A204.1 (cell line): ENCODE measurements around the gene SPNS2.

Experiments used
- FAIRE-seq: peaks from 2 replicates; lab custom pipeline; 2012; peaks lifted over from hg19 to GRCh38; lab: Jason Lieb, UNC

Gene SPNS2

DNA sequence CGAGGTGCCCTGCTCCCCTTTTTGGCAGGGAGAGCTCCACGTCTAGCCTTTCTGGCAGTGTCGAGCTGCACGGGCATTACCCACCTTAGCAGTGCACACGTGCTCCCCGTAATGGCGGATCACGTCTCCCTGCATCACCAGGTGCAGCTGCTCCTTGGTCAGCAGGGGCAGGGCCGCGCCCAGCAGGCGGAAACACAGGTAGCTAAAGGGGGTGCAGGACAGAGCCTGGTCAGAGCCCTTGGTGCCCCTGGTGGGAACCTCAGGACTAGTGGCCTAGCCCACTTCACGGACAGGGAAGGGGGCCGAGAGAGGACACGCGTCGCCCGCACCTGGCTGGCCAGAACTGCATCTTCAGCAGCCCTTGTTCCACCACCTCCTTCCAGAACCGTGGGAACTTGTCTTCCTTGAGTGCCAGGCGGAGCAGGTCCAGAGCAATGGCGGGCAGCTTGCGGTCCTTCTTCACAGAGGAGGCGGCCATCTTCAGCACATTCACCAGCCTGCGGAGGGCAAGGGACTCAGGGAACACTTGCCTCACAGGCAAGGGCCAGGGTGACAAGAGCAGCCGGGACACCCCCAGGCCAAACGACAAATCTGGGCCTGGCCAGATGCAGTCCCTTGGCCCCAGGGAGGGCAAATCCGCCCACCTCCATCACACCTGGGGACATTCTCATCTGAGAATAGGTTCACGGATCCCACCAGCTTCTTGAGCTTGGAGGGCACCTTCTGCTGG lies 53.3 kb downstream of the SPNS2 start:
- no peak for FAIRE-seq

DNA sequence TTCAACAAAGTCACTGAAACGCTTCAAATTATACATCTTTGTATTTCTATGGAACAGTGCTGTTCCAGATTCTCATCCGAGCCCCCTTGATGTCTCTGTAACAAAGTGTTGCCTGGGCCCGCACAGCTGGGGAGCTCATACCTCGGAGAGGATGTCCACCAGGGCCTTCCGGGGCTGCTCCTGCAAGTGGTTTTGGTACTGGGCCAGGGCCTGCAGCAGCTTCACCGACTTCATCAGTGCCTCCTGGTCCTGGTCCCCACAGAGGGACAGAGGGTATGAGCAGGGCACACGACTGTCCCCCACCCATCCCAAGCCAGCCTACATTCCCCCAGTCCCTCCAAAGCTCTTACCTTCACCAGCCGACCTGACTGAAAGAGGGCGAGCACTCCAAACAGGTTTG lies 55.0 kb downstream of the SPNS2 start:
- no peak for FAIRE-seq

DNA sequence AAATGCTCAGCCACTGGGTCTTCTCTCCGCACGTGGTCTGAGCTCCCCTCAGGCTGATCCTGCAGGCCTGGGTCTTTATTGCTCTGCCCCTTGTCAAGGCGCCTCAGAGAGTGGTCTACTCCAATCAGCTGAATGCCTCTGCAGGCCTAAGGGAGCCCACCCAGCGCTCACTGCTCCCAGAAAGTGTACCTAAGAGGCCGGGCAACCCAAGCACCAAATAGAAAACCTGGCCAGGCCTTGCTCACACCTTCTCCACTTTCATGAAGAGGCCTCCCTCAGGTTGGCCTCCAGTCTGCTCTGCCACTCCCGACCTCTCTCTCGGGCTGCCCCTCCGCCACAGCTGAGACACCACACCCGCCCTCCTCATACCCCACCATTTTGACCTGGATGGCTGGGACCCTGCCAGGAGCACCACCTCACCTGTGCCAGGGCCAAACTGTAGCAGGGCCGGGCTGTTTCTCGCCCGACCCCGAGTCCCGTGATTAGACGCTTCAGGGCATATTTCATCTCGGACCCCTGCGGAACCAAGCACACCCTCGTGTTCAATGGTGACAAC lies 55.8 kb downstream of the SPNS2 start:
- no peak for FAIRE-seq

DNA sequence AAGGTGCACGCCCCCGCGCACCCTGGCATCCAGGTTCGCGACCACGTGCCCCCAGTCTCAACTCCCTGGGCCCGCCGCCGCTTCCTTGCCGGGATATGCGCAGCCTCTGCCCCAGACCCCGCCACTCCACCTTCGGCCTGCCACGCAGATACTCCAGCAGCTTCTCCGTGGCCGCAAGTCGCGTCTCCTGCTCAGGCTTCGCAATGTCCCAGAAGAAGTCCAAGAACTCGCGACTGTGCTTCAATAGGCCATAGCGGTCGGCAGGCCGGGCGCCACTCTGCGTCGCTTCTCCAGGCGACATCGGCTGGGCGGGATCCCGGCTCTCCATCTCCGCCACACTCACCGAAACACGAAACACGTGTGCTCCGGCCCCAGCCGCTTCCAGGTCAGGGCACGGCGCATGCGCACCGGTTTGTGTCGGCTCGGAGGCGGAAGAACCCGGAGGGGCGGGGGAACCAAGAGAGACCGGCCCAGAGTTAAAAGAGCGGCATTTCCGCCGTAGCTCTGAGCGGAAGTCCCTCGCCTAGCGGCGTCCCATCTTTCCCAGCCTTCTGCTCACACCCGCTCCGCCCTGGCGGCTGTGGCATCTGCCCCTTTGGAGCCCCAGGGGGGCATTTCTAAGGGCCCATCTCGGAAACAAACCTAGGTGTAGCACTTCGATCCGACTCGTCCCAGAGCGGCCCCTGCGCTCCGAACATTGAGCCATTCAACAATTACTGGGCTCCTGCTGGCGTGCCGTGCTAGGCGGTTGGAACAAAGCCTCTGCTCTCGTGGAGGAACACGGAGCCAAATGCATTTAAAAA lies 56.5 kb downstream of the SPNS2 start, which contains the start of gene MYBBP1A:
Gene MYBBP1A, minus strand, starts transcription at position 388 of the 803 bp plus-strand sequence. Its CDS starts 60 bp downstream, at position 328.
- FAIRE-seq: peak; percentile 94

DNA sequence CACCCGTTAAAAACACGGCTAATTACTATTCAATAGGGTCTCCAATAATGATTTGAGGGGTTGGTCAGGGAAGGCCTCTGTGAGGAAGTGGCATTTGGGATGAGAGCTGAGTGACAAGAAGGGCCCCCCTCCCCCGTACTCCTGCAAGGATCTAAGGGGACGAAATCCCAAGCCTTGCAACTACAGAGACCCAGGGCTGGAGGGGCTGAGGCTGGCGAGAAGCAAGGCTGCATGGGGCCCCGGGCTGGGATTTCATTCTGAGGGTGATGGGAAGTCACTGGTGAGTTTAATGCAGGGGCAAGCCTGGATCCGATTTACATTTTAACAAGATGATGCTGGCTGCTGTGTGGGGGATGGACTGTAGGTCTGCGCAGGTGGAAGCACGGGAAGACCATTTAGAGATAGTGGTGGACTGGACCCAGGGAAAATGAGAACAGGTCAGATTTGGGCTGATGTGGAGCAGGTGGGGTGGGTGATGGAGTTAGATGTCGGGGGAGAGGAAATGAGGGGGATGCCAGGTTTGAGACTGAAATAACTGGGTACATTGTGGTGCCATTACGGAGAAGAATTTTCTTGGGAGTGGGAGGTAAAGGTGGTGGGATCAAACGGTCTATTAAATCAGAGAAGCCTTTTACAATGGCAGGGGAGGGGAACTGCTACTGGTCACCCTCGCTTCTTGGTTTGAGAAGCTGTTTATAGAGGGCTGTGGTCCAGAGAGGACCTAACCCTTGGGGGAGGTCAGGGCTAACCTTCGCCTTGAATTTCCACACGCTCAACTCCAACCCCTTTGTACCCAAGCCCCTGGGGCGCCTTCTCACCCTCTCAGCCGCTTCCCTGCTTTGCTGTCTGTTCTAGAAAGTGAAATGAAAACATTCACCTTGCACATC lies 57.4 kb downstream of the SPNS2 start:
- no peak for FAIRE-seq

DNA sequence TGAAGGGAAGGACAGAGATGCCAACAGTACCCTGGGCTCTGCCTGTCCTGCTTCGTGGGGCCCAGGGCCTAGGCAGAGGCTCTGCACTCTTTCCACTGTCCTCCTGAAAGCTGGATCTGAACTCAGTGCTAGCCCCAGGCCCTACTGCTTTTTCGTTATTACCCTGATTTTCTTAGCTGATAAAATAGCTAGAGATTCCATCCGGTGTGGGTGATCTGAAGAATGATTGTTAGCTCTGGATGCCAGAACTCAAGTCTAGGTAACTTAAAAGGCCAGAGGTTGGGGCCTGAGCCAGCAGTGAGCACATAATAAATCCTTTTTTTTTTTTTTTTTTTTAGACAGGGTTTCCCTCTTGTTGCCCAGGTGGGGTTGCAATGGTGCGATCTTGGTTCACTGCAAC lies 58.3 kb downstream of the SPNS2 start:
- FAIRE-seq: no peak

DNA sequence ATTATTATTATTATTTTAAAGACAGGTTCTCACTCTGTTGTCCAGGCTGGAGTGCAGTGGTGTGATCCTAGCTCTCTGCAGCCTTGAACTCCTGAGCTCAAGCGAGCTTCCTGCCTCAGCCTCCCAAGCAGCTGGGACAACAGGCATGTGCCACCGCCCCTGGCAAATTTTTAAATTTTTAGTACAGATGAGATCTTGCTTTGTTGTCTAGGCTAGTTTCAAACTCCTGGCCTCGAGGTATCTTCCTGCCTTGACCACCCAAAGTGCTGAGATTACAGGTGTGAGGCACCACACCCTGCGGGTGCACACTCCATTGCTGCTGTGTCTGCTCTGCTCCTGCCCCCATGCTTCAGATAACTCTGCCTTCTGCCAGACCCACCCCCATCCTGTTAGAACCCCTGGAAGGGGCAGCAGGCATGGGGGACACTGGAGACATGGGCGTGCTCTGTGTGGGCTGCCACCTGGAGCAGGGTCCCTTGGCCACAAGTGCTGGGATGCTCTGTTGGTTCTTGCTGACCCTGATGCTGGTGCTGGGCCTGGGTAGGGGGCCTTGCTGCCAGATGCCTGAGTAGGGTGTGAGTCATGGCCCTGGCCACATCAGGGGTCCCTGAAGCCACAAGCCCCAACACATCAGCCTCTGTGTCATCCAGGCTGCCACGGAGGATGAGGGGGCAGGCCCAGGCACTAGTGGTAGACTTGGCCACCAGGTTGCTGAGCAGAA lies 59.1 kb downstream of the SPNS2 start:
- FAIRE-seq: no peak

DNA sequence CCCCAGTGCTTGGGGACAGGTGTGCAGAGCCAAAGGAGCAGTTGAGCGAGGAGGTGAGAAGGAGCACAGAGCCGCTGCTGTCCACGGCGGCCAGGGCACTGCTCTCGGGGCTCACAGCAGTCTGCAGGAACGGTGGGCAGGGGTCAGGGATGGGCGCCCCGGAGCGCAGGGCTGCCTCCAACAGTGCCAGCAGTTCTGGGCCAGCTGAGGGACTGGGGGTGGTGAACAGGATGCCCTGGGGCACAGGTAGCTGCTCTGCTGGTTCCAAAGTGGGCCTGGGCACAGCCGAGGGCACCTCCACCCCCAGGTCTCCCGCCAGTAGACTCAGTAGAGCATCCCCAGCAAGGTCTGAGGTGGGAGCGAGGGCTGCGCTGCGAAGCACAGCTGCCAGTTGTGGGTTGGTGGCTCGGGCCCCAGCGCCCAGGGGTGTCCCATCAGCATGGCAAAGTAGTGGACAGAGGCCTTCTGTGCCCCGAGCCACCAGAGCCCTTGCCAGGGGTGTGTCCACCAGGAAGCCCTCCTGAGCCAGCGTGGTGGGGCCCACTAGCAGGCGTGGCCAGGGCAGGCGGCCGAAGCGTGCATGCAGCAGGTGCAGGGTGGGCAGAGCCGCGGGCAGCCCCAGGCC lies 59.8 kb downstream of the SPNS2 start:
- no peak for FAIRE-seq

DNA sequence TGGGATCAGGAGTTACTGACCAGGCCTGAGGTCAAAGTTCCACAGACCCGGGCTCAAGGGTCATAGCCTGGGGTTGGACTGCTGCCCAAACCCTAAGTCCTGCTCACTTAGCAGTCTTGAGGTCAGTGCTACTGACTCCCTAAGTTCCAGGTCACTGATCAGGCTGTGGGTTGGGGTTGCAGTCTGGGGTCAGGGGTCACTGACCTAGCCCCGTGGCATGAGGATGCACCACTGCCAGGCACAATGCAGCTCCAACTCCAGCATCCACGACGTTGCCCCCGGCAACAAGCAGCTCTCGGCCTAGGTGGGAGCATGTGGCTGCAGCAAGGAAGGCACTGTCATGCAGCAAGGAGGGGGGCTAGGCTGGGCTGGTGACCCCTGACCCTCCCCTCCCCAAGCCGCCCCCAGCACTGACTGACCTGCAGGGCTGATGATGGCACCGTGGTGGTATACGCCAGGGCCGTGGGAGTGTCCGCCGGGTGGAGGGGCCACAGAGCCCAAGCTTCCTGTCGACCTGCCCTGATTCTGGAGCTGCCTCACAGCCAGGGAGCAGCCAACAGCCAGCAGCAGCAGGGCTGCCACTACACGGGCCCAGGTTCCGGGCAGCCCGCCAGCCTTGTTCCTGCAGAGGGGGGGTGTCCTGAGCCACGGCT lies 60.6 kb downstream of the SPNS2 start:
- no peak for FAIRE-seq

DNA sequence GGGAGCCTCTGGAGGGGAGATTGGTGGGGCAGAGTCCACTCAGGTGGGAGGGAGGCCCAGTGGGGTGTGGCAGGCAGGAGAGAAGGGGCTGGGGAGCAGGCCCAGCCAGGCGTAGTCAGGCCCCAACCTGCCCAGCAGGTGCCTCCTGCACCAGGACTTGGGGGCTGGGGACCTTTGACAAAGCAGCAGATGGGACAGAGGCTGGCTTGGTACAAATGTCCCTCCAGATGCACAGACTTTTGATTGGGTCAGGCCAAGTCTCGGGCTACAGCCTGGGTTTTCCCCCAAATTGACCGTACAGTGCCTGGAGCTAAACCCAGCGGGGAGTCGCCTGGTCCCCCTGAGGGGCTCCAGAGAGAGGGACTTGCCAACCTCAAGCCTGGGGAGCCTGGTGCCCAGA lies 61.3 kb downstream of the SPNS2 start:
- no peak for FAIRE-seq

DNA sequence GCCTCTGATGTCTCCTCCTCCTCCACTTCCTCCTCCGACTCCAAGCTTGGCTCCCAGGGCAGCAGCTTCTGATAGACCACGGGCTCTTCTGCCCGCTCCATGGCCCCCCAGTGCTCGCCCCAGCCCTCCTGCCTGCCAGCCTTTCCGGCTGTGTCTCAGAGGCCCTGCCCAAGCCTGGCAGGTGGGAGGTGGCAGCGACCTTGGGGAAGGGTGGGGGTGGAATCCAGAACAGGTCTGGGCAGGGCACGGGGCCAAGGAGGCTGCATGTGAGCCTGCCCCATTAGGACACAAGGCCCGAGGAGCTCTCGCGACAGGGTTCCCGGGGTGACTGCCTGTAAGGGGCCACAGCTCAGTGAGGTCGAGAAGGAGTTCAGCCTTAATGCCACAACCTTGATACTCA lies 61.7 kb downstream of the SPNS2 start, which contains the start of gene GGT6:
Gene GGT6, minus strand, starts transcription at position 157 of the 400 bp plus-strand sequence. Its CDS starts 56 bp downstream, at position 101.
- no peak for FAIRE-seq

DNA sequence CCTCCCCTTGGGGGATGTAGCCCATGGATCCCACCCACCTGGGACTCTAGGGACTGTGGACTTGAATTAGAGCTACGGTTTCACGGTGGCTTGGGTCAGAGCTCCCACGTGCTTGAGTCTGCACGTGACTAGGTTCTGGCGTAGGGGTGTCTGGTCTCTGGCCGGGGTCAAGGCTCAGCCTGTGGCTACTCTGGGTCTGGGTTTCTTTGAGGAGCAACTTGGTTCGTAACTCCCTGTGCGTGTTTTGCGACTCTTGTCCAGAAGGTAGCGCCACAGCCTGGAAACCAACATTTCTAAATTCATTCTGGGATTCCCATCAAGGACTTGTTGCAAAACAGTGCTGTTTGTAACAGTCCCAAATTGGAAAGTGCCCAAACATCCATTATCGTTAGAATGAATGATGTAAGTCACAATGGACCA lies 62.2 kb downstream of the SPNS2 start:
- FAIRE-seq: no peak

DNA sequence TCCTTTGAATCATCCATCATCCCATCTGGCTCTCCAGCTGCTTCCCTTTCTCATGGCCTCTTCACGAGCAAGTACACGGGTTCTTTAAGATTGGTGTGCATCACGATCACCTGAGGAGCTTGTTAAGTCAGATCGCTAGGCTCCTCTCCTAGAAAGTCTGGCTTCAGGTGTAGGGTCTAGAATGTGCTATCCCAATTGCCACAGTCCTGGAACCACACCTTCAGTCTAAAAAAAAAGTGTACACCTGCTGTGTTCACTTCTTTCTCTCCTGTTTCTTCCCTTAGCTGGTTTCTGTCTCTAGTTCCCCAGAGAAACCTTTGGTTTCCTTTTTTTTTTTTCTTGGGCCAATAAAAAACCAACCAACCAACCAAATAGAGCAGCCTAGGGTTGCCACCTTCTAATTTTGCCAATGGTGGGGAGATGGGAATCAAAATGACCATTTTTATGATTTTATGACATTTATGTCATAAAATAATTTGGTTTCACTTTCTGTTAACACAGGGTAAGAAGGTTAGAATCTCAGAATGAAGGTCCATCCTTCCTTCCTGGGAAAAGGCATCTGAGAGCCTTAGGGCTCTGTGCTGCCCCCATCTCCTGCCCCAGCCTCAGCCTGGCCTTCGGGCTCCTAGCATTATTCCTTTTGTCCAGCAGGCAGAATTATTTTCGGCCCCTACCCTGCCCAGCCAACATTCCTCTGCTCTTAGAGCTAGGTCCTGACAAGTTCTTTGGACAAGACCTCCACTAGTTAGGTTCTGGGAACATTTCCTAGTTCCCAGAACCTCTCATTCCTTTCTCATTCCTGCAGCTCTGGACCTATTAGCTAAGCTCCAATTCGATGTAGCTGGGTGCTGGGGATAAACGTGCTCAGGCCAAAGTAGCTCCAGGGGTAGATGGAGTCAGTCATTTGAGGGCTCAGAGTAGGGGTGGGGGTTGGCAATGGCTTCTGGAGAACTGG lies 63.6 kb downstream of the SPNS2 start:
- FAIRE-seq: no peak

DNA sequence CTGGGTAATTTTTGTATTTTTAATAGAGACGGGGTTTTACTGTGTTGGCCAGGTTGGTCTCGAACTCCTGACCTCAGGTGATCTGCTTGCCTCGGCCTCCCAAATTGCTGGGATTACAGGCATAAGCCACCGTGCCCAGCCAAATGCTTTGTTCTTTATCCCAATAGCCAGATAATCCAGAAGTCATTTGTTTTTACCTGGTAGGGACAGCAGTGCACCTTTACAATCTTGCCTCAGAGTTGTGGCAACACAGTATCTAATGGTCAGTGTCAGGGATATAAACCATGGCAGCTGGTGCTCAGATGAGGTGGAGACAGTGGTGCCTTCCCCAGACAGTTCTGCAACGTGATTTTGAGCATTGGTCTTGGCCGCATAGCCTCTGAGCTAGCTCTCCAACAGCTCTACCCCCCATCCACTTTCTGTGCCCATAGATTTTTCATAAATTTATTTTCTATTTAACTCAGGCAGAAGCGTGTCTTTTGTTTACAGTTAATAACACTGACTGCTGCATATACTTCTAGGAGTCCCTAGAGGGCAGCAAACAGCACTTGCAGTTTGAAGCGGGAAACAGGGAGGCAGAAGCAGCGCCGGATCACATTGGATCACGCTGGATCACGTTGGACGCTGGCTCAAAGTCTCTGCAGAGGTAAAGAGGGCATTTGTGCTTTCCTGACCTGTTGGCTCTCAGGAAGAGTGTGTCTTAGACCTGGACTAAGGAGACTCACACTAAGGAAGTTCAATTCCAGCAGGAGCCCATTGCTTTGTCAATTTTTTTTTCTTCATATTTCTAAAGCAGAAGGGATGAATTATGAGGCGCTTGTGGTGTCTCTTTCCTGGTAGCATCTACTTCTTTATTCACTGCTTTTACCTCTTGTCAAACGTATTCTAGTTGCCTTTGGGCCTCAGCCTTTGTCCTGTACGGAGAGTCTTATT lies 66.8 kb downstream of the SPNS2 start:
- peak; percentile 85 for FAIRE-seq

DNA sequence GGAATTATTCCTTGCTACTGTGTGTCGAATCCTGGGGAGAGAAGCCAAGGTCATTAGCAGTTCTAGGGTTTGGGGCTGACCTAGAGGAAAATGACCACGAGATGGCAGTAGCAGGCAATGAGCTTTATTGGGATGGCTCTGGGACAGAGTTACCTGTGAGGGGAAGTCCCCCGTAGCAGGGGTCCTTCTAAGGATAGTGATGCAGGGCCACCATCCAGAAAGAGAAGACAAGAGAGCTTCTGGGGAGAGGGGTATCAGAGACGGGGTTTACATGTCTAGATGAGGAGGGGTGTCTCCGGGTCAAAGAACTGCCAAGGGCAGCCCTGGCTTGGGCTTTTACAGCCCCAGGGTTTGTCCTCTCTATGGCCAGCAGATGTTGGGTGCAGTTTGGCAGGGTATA lies 68.1 kb downstream of the SPNS2 start:
- FAIRE-seq: no peak

DNA sequence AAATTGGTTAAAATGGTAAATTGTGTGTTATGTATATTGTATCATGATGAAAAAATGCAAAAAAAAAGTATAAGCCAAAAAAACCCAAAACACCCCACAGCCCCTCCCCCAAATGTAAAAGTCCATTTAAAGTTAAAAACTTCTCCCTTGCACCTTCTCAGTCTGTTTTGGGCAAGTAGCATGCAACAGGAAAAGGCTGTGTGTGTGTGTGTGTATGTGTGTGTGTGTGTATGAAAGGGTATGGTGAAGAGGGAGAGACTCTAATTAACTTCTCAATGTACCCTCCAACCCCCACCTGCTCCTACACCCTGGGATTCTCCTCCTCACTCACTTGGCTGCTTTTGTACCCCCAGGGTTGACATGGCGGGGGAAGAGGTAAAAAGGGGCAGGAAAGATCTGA lies 70.9 kb downstream of the SPNS2 start:
- FAIRE-seq: no peak

DNA sequence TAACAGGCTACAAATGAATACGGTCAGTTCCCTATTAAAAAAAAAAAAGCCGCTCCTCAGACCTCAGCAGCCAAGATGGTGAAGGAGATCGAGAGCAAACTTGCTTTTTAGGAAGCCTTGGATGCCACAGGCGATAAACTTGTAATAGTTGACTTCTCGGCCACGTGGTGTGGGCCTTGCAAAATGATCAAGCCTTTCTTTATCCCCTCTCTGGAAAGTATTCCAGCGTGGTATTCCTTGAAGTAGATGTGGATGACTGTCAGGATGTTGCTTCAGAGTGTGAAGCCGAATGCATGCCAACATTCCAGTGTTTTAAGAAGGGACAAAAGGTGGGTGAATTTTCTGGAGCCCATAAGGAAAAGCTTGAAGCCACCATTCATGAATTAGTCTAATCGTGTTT lies 73.5 kb downstream of the SPNS2 start:
- no peak for FAIRE-seq

DNA sequence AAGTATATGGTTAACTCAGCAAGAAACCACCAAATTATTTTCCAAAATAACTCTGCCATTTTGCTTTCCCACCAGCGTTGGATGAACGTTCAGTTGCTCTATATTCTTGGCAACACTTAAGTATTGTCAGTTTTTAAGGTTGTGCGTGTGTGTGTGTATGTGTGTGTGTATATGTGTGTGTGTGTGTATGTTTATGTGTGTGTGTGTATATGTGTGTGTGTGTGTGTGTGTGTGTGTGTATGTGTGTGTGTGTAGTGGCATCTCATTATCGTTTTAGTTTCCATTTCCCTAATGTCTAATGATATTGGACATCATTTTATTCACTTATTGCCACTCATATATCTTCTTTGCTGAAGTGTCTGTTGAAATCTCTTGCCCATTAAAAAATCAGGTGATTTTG lies 74.4 kb downstream of the SPNS2 start:
- no peak for FAIRE-seq
